NCI-H524 (cell line): Measurements from ENCODE around the gene SLC9A7.

Experiments used
- DNase-seq, 2 experiments: peaks; one replicate each; lab custom pipeline; 2025; lab: John Stamatoyannopoulos, UW

Gene SLC9A7

GRCh38 chrX:46573331-46573891 is 185.5 kb downstream of the SLC9A7 start, which contains the start of gene CHST7:
Gene CHST7 (plus strand): TSS chrX:46573765. CDS start chrX:46573932, 167 bp downstream.
- peak; percentile 77 to 80 for DNase-seq

- no peak for DNase-seq
Observed at GRCh38 chrX:46572340-46572936, 186.5 kb downstream of the SLC9A7 start.

- no peak for DNase-seq
Observed at GRCh38 chrX:46571423-46572339, 187.2 kb downstream of the SLC9A7 start.

GRCh38 chrX:46569621-46570020 is 189.3 kb downstream of the SLC9A7 start:
- DNase-seq, result peak in 1 of 2 experiments; percentile 10

GRCh38 chrX:46567388-46567787 is 191.5 kb downstream of the SLC9A7 start:
- DNase-seq, result no peak

GRCh38 chrX:46561824-46562657 is 196.9 kb downstream of the SLC9A7 start:
- peak in 1 of 2 experiments; percentile 0 for DNase-seq

- no peak for DNase-seq
Observed at GRCh38 chrX:46559062-46559461, 199.9 kb downstream of the SLC9A7 start.

GRCh38 chrX:46554942-46555341 is 204.0 kb downstream of the SLC9A7 start:
- no peak for DNase-seq

GRCh38 chrX:46553935-46554334 is 205.0 kb downstream of the SLC9A7 start:
- DNase-seq, result no peak

- no peak for DNase-seq
Observed at GRCh38 chrX:46551494-46552128, 207.3 kb downstream of the SLC9A7 start.

GRCh38 chrX:46549914-46550313 is 209.0 kb downstream of the SLC9A7 start:
- DNase-seq, result no peak
